Astrocyte of the cerebellum (primary cell): ENCODE results near the gene INHBC.

Experiments
- DNase-seq: peaks from one replicate; pipeline ENCODE4 v3.0.0-alpha.2; 2011; ENCODE audit warnings: low read depth
- H3K4me3 ChIP-seq: 2 replicates; pipeline ENCODE4 v1.5.1; 2011; ENCODE audit warnings: mild to moderate bottlenecking, low read depth, low read length, moderate library complexity
- in situ Hi-C: cut with HindIII; loops from 2 replicates; pipeline ENCODE4 v1.10.0; 2017; ENCODE audit warnings: low sequenced_read_pairs
- TF ChIP-seq, protein P1 (sequence below): IDR thresholded peaks from 2 replicates; pipeline ENCODE4 v1.5.1; 2012; ENCODE audit warnings: low read length, low read depth, moderate library complexity, mild to moderate bottlenecking; ENCODE audit errors: missing control alignments

The INHBC gene

GRCh38 chr12:57454213-57454565 lies 19.6 kb downstream of the INHBC start:
- in situ Hi-C loops, result loop anchor here (25.0 kb wide), 1 partner anchor 142 kb away; no protein-coding TSS in a partner anchor
- TF ChIP-seq, protein P1, sequence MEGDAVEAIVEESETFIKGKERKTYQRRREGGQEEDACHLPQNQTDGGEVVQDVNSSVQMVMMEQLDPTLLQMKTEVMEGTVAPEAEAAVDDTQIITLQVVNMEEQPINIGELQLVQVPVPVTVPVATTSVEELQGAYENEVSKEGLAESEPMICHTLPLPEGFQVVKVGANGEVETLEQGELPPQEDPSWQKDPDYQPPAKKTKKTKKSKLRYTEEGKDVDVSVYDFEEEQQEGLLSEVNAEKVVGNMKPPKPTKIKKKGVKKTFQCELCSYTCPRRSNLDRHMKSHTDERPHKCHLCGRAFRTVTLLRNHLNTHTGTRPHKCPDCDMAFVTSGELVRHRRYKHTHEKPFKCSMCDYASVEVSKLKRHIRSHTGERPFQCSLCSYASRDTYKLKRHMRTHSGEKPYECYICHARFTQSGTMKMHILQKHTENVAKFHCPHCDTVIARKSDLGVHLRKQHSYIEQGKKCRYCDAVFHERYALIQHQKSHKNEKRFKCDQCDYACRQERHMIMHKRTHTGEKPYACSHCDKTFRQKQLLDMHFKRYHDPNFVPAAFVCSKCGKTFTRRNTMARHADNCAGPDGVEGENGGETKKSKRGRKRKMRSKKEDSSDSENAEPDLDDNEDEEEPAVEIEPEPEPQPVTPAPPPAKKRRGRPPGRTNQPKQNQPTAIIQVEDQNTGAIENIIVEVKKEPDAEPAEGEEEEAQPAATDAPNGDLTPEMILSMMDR, result no peak
- DNase-seq, result no peak
- no peak overlapping the region for H3K4me3 ChIP-seq

DNA sequence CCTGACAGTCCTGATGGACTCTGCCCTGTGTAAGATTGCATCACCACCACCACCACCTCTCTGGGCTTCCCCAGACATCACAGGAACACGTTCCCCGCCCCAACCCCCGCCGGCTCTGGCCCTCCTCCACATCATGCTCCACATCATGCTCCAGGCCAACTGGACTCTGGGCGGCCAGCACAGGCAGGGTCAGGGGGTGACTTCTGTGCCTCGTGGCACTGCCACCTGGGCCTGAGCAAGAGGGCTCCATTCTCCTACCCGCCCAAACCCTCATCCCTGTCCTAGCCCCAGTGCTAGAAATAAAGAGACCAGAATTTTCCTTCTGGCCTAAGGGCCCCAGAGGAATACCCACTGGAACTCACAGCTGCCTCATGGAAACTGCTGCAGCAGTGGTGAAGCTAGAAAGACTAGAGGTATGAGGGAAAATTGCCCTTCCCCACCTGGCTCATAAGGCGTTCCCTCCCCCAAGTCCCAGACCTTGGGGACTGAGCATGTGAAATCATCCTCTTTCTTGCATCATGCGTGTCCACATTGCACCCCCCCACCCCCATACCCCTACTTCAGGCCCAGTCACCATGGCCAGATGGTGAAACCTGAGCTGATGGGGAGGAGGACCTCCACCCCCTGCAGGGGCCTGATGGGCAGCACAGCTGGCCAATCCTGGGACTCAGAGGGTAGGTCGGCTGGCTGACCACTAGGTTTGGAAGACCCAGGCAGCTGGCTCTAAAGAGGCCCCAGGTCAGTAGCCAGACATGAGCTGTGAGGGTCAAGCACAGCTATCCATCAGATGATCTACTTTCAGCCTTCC lies 20.2 kb downstream of the INHBC start, which contains the start of gene INHBE:
Gene INHBE (plus strand): TSS at position 742 of the 808 bp plus-strand sequence. CDS start 230 bp downstream, outside the sequence.
- H3K4me3 ChIP-seq, result no peak within 1 kb of the TSS
- in situ Hi-C loops, result loop anchor here (25.0 kb wide), 1 partner anchor 142 kb away; no protein-coding TSS in a partner anchor
- TF ChIP-seq, protein P1, result no peak
- DNase-seq, result no peak

GRCh38 chr12:57455374-57456144 lies 21.0 kb downstream of the INHBC start:
- TF ChIP-seq, protein P1, result no peak
- no peak for DNase-seq
- in situ Hi-C loops, result loop anchor here (25.0 kb wide), 1 partner anchor 143 kb away; no protein-coding TSS in a partner anchor
- H3K4me3 ChIP-seq, result no peak overlapping the region

- H3K4me3 ChIP-seq, result no peak overlapping the region
- DNase-seq, result no peak
- TF ChIP-seq, protein P1, result peak; percentile 69
- in situ Hi-C loops, result loop anchor here (25.0 kb wide), 1 partner anchor 144 kb away; no protein-coding TSS in a partner anchor
These were observed 21.6 kb downstream of the INHBC start for GRCh38 chr12:57456145-57456700.

DNA sequence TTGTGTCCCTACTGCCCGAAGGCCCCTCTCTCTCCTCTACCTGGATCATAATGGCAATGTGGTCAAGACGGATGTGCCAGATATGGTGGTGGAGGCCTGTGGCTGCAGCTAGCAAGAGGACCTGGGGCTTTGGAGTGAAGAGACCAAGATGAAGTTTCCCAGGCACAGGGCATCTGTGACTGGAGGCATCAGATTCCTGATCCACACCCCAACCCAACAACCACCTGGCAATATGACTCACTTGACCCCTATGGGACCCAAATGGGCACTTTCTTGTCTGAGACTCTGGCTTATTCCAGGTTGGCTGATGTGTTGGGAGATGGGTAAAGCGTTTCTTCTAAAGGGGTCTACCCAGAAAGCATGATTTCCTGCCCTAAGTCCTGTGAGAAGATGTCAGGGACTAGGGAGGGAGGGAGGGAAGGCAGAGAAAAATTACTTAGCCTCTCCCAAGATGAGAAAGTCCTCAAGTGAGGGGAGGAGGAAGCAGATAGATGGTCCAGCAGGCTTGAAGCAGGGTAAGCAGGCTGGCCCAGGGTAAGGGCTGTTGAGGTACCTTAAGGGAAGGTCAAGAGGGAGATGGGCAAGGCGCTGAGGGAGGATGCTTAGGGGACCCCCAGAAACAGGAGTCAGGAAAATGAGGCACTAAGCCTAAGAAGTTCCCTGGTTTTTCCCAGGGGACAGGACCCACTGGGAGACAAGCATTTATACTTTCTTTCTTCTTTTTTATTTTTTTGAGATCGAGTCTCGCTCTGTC lies 22.3 kb downstream of the INHBC start:
- no peak for DNase-seq
- TF ChIP-seq, protein P1, result no peak
- in situ Hi-C loops, result loop anchor here (25.0 kb wide), 1 partner anchor 145 kb away; no protein-coding TSS in a partner anchor
- H3K4me3 ChIP-seq, result no peak overlapping the region

GRCh38 chr12:57458665-57459054 lies 24.1 kb downstream of the INHBC start:
- in situ Hi-C loops, result loop anchor here (25.0 kb wide), 1 partner anchor 146 kb away; no protein-coding TSS in a partner anchor

More at GRCh38 chr12:57458665-57459054, 24.1 kb downstream of the INHBC start:
- no peak for DNase-seq
- TF ChIP-seq, protein P1, result no peak
- H3K4me3 ChIP-seq, result peak overlapping the region; percentile 51
